Thyroid gland (tissue), 4 donors: ENCODE data around the gene IMMT. TPM values are rescaled to one million over a fixed set of nuclear protein-coding genes. Genes with fewer than 3 reads are reported as not detected.

ENCODE experiments used
- DNase-seq, 2 donors: peaks; one replicate each; pipeline ENCODE4 v3.0.0-alpha.2; 2019
- H3K27ac ChIP-seq, 3 donors: fragments of 200-600 bp; sonication (generic); 1 replicate in 2 of 3; 2 replicates in 1 of 3; pipeline ENCODE4 v1.5.1; 2016 to 2019; ENCODE audit warnings: mild to moderate bottlenecking in 1 of 3, moderate library complexity in 1 of 3
- H3K27me3 ChIP-seq: fragments of 200-600 bp; sonication (generic); one replicate; pipeline ENCODE4 v1.5.1; 2019
- H3K36me3 ChIP-seq, 2 donors: fragments of 200-600 bp; sonication (generic); one replicate each; pipeline ENCODE4 v1.5.1; 2016 to 2019
- H3K4me1 ChIP-seq, 2 donors: fragments of 200-600 bp; sonication (generic); one replicate each; pipeline ENCODE4 v1.5.1; 2017 to 2019
- H3K4me3 ChIP-seq, 3 donors: fragments of 200-600 bp; sonication (generic); replicated peaks in 1 of 3; 1 replicate in 2 of 3; 2 replicates in 1 of 3; pipeline ENCODE4 v1.5.1; 2016; ENCODE audit warnings: mild to moderate bottlenecking in 1 of 3
- H3K9me3 ChIP-seq: fragments of 200-600 bp; sonication (generic); one replicate; pipeline ENCODE4 v1.5.1; 2017
- POLR2A ChIP-seq, 2 donors: fragments of 450-650 bp; IDR thresholded peaks; one replicate each; pipeline ENCODE4 v1.6.1; 2017; ENCODE audit warnings: antibody characterized with exemption in 2 of 2, mild to moderate bottlenecking in 2 of 2, moderate library complexity in 1 of 2
- WGBS, 2 donors: methylation state at CpG; one replicate each; pipeline ENCODE4 v1.1.5; 2017; 5-methylcytosine and 5-hydroxymethylcytosine counted together
- intact Hi-C: fragments of 100-400 bp; cut with DNase I; formaldehyde crosslinking; loops from one replicate; pipeline ENCODE4 v1.15.1; 2023
- total RNA-seq, 4 donors: library from RNA; depleted of rRNA; stranded (reverse); fragments of >200 nt; gene quantifications; one replicate each; pipeline ENCODE4 v1.2.3, GENCODE V29; 2016
- TF ChIP-seq, protein P1 (sequence below), 6 experiments: fragments of 200-600 bp in 3 of 6; fragments of 450-650 bp in 3 of 6; sonication (generic) in 3 of 6; IDR thresholded peaks; one replicate each; pipeline ENCODE4 v1.5.1; 2016 to 2019; ENCODE audit warnings: antibody characterized with exemption in 6 of 6, mild to moderate bottlenecking in 2 of 6, inconsistent platforms in 1 of 6, moderate library complexity in 1 of 6

Gene IMMT
- total RNA-seq, 4 donors from 2014 or later, result 54.0 to 88.2 (median 67.1) TPM

GRCh38 chr2:86194751-86195054 lies 559 bp downstream of the IMMT start:
- TF ChIP-seq POLR2A (IDR thresholded peaks at IDR 0.05), result no peak
- Histone ChIP-seq H3K4me1 (peaks cover 16 to 21% of the 10 kb centered on the region in 2 donors), H3K9me3 (no peaks in the 10 kb centered on the region), H3K27me3 (no peaks in the 10 kb centered on the region), H3K36me3 (no peaks in the 10 kb centered on the region), H3K27ac (peak overlapping the region; percentile 97 to 99 (median 99)), H3K4me3 (peak overlapping the region in 2 of 3 donors; percentile 86 to 97)
- no peak for DNase-seq
- intact Hi-C loops, result loop anchor here (10.0 kb wide), 1 partner anchor 250 kb away; the partner anchor contains the start of gene KDM3A
- 0 to 1% methylated on average over 12 of the region's 17 CpGs for WGBS, 2 donors

DNA sequence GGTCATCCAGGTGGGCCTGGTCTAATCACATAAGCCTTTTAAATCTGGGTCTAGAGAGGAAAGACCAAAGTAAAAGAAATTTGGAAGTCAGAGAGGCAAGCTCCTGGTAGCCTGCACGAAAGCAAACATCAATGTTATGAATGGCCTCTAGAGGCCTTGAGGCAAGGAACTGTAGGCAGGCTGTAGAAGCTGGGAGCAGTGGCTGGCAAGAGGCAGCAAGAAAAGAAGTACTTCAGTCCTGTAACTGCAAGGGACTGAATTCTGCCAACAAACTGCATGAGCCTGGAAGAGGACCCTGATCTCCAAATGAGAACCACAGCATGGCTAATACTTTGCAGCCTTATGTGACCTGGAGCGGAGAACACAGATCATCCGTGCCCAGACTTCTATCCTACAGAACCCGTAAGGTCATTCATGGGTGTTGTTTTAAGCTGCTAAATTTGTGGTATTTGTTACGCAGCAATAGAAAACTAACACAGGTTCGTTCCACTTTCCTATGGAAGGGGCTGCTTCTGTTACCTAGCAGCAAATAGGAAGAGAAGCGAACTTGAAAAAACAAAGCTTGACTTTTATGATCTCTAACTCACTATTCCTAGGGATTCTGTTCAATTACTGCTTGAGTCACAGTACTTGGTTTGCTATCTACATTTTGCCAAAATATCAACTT lies 1.2 kb downstream of the IMMT start:
- Histone ChIP-seq H3K27me3 (no peaks in the 10 kb centered on the region), H3K4me1 (peaks cover 16 to 20% of the 10 kb centered on the region in 2 donors), H3K9me3 (no peaks in the 10 kb centered on the region), H3K36me3 (no peaks in the 10 kb centered on the region), H3K4me3 (peak overlapping the region in 1 of 3 donors; percentile 86), H3K27ac (peak overlapping the region in 2 of 3 donors; percentile 97 to 99)
- intact Hi-C loops, result loop anchor here (10.0 kb wide), 1 partner anchor 251 kb away; the partner anchor contains the start of gene KDM3A
- WGBS, 2 donors, result 71 to 73% methylated on average over 7 of the region's 7 CpGs
- DNase-seq, result no peak
- no peak for TF ChIP-seq POLR2A (IDR thresholded peaks at IDR 0.05)
- TF ChIP-seq, protein P1, sequence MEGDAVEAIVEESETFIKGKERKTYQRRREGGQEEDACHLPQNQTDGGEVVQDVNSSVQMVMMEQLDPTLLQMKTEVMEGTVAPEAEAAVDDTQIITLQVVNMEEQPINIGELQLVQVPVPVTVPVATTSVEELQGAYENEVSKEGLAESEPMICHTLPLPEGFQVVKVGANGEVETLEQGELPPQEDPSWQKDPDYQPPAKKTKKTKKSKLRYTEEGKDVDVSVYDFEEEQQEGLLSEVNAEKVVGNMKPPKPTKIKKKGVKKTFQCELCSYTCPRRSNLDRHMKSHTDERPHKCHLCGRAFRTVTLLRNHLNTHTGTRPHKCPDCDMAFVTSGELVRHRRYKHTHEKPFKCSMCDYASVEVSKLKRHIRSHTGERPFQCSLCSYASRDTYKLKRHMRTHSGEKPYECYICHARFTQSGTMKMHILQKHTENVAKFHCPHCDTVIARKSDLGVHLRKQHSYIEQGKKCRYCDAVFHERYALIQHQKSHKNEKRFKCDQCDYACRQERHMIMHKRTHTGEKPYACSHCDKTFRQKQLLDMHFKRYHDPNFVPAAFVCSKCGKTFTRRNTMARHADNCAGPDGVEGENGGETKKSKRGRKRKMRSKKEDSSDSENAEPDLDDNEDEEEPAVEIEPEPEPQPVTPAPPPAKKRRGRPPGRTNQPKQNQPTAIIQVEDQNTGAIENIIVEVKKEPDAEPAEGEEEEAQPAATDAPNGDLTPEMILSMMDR (IDR thresholded peaks at IDR 0.05), result no peak

- no peaks in the 10 kb centered on the region for H3K9me3 ChIP-seq
- no peaks in the 10 kb centered on the region for H3K27me3 ChIP-seq
- H3K4me1 ChIP-seq, result peaks cover 28 to 30% of the 10 kb centered on the region in 2 donors
- intact Hi-C loops, result loop anchor here (10.0 kb wide), 1 partner anchor 255 kb away; the partner anchor contains the start of gene KDM3A
- no peaks in the 10 kb centered on the region for H3K36me3 ChIP-seq
- DNase-seq, result no peak
- no peak for TF ChIP-seq POLR2A (IDR thresholded peaks at IDR 0.05)
- TF ChIP-seq, protein P1 (IDR thresholded peaks at IDR 0.05), result no peak
- no peak overlapping the region for H3K4me3 ChIP-seq
- no peak overlapping the region for H3K27ac ChIP-seq
- 88 to 92% methylated on average over 7 of the region's 7 CpGs for WGBS, 2 donors
Observed at GRCh38 chr2:86189782-86190416, 5.4 kb downstream of the IMMT start.

DNA sequence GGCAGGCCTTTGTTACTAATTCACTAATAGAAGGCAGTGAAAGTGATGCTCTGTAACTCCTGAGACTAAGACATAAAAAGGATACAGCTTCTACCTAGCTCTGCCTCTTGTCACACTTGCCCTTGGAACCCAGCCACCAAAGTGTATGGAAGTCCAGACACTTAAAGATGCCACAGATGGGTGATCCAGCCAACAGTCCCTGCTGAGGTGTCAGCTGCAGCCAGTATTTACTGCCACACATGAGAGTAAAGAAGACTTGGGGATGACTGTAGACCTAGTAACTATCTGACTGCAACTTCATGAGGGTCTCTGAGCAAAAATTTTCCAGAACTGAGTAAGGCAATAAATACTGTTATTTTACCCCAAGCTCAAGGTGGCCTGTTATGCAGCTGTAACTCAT lies 8.8 kb downstream of the IMMT start:
- H3K4me3 ChIP-seq, result no peak overlapping the region
- H3K27me3 ChIP-seq, result no peaks in the 10 kb centered on the region
- H3K36me3 ChIP-seq, result no peaks in the 10 kb centered on the region
- H3K27ac ChIP-seq, result peak overlapping the region in 1 of 3 donors; percentile 55
- TF ChIP-seq POLR2A (IDR thresholded peaks at IDR 0.05), result no peak
- TF ChIP-seq, protein P1 (IDR thresholded peaks at IDR 0.05), result no peak
- peaks cover 17 to 21% of the 10 kb centered on the region in 2 donors for H3K4me1 ChIP-seq
- intact Hi-C loops, result no loop called here
- no peaks in the 10 kb centered on the region for H3K9me3 ChIP-seq
- peak in 1 of 2 donors; percentile 5 for DNase-seq

- WGBS, 2 donors, result 13 to 19% methylated on average over 1 of the region's 1 CpG
Observed at GRCh38 chr2:86185517-86186212, 9.6 kb downstream of the IMMT start.

More at GRCh38 chr2:86185517-86186212, 9.6 kb downstream of the IMMT start:
- intact Hi-C loops, result no loop called here
- DNase-seq, result no peak
- H3K4me1 ChIP-seq, result peaks cover 17 to 21% of the 10 kb centered on the region in 2 donors
- H3K36me3 ChIP-seq, result no peaks in the 10 kb centered on the region
- H3K27ac ChIP-seq, result peak overlapping the region in 1 of 3 donors; percentile 55
- no peak for TF ChIP-seq POLR2A (IDR thresholded peaks at IDR 0.05)
- TF ChIP-seq, protein P1 (IDR thresholded peaks at IDR 0.05), result no peak
- no peaks in the 10 kb centered on the region for H3K9me3 ChIP-seq
- H3K27me3 ChIP-seq, result no peaks in the 10 kb centered on the region
- H3K4me3 ChIP-seq, result no peak overlapping the region
